WTC11 (cell line): Measurements from ENCODE around the gene ALKBH7. TPM values are rescaled to one million over a fixed set of nuclear protein-coding genes. Genes with fewer than 3 reads are reported as not detected.

Experiments
- ATAC-seq: fragments of 200-7000 bp; cut with Tn5 transposase; 2 replicates; pipeline ENCODE4 v1.10.0; 2021; ENCODE audit warnings: mild to moderate bottlenecking, moderate library complexity
- CTCF ChIA-PET: fragments of 300-600 bp; sonication (Branson Sonifier 250); formaldehyde crosslinking; loops from one replicate; lab custom pipeline; 2021; ENCODE audit warnings: antibody characterized with exemption; lab: Charles Lee
- POLR2A ChIA-PET: fragments of 350-600 bp; sonication (Branson Sonifier 250); formaldehyde crosslinking; loops from one replicate; lab custom pipeline; 2021; ENCODE audit warnings: antibody characterized with exemption; lab: Charles Lee
- DNase-seq: peaks from one replicate; pipeline ENCODE4 v3.0.0; 2021; ENCODE audit warnings: low spot score
- H3K27ac Mint-ChIP-seq: 2 replicates; pipeline ENCODE4 v1.8.0; 2021; ENCODE audit warnings: mixed read lengths
- H3K27me3 Mint-ChIP-seq: 2 replicates; pipeline ENCODE4 v1.8.0; 2021; ENCODE audit warnings: low read depth, mild to moderate bottlenecking, moderate library complexity, mixed read lengths
- H3K36me3 Mint-ChIP-seq: 2 replicates; pipeline ENCODE4 v1.8.0; 2021; ENCODE audit warnings: mixed read lengths
- H3K4me1 Mint-ChIP-seq: 2 replicates; pipeline ENCODE4 v1.8.0; 2022; ENCODE audit warnings: mixed read lengths
- H3K4me3 Mint-ChIP-seq: 2 replicates; pipeline ENCODE4 v1.8.0; 2021; ENCODE audit warnings: mild to moderate bottlenecking, moderate library complexity, mixed read lengths
- H3K9me3 Mint-ChIP-seq: 2 replicates; pipeline ENCODE4 v1.8.0; 2021; ENCODE audit warnings: mixed read lengths
- CREB1 ChIP-seq: sonication (generic); formaldehyde crosslinking; IDR thresholded peaks from 2 replicates; pipeline ENCODE4 v1.8.0; 2023; ENCODE audit warnings: mild to moderate bottlenecking, missing genetic modification reagents
- CTCF ChIP-seq: fragments of 200-600 bp; IDR thresholded peaks from 2 replicates; pipeline ENCODE4 v1.8.0; 2022; ENCODE audit warnings: antibody characterized with exemption
- EMX1 ChIP-seq: fragments of 250-450 bp; sonication (Bioruptor Pico); IDR thresholded peaks from 2 replicates; pipeline ENCODE4 v1.8.0; 2021; ENCODE audit warnings: mild to moderate bottlenecking
- GABPB1 ChIP-seq: sonication (generic); formaldehyde crosslinking; IDR thresholded peaks from 2 replicates; pipeline ENCODE4 v1.8.1; 2023; ENCODE audit warnings: mild to moderate bottlenecking, missing genetic modification reagents
- GTF2I ChIP-seq: fragments of 250-450 bp; sonication (Bioruptor Pico); conservative IDR thresholded peaks from 2 replicates; pipeline ENCODE4 v1.4.0; 2021; ENCODE audit warnings: mild to moderate bottlenecking
- HMGXB4 ChIP-seq: sonication (generic); formaldehyde crosslinking; IDR thresholded peaks from 2 replicates; pipeline ENCODE4 v1.8.1; 2023; ENCODE audit warnings: mild to moderate bottlenecking, moderate library complexity, missing genetic modification reagents
- IRF2 ChIP-seq: sonication (generic); formaldehyde crosslinking; IDR thresholded peaks from 2 replicates; pipeline ENCODE4 v1.8.0; 2022; ENCODE audit warnings: low read depth, missing genetic modification reagents, borderline replicate concordance
- NFYB ChIP-seq: sonication (generic); formaldehyde crosslinking; conservative IDR thresholded peaks from 2 replicates; pipeline ENCODE4 v1.8.0; 2022; ENCODE audit warnings: low read depth, missing genetic modification reagents
- SMAD4 ChIP-seq: sonication (generic); formaldehyde crosslinking; IDR thresholded peaks from 2 replicates; pipeline ENCODE4 v1.8.0; 2022; ENCODE audit warnings: mild to moderate bottlenecking, missing genetic modification reagents
- ZNF138 ChIP-seq: sonication (generic); formaldehyde crosslinking; conservative IDR thresholded peaks from 2 replicates; pipeline ENCODE4 v1.8.1; 2022; ENCODE audit warnings: mild to moderate bottlenecking, moderate library complexity, missing genetic modification reagents
- ZNF416 ChIP-seq: fragments of 250-450 bp; sonication (Bioruptor Pico); IDR thresholded peaks from 2 replicates; pipeline ENCODE4 v1.9.0; 2021; ENCODE audit warnings: mild to moderate bottlenecking, inconsistent platforms
- ZSCAN18 ChIP-seq: fragments of 250-450 bp; sonication (Bioruptor Pico); IDR thresholded peaks from 2 replicates; pipeline ENCODE4 v2.1.2; 2022; ENCODE audit warnings: mild to moderate bottlenecking, moderate library complexity
- total RNA-seq: library from RNA; stranded (reverse); gene quantifications from 3 replicates; pipeline ENCODE4 v1.2.3, GENCODE V29; 2021
- TF ChIP-seq, protein P1 (sequence below): fragments of 250-450 bp; sonication (Bioruptor Pico); IDR thresholded peaks from 2 replicates; pipeline ENCODE4 v1.9.0; 2021; ENCODE audit warnings: mild to moderate bottlenecking
- TF ChIP-seq, protein P2 (sequence below): sonication (generic); formaldehyde crosslinking; IDR thresholded peaks from 2 replicates; pipeline ENCODE4 v1.8.1; 2023; ENCODE audit warnings: mild to moderate bottlenecking, missing genetic modification reagents, borderline replicate concordance

Gene ALKBH7
- total RNA-seq, 1 experiment from 2014 or later = 96.4 TPM

DNA sequence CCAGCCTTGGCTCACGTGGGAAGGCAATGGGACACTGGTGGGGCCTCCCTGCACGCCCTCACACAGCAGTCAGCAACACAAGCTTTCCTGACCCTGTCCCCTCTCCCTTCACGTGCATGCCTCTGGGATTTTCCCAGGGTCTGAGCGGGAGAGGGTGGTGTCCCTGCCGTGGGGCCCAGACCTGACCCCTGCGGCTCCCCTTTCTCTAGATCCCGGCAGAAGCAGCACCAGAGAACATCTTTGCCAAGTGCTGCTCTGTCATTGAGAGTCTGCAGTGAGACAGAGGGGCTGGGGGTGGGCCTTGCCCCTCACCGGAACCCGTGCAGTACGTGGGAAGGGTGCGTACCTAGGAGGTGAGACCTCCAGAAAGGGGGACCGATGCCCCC is 39.5 kb downstream of the ALKBH7 start (continued):
- TF ChIP-seq ZSCAN18 (no peak), HMGXB4 (CRISPR knock-in tag) (no peak), GABPB1 (no peak)

GRCh38 chr19:6412447-6413091 is 40.0 kb downstream of the ALKBH7 start:
- H3K27ac Mint-ChIP-seq = no peak overlapping the region
- POLR2A ChIA-PET = interaction anchor here (1.0 to 1.3 kb wide), 3 partner anchors 13 to 34 kb away, joined by 3 to 4 read pairs (median 3); partner anchors contain the start of gene KHSRP
- TF ChIP-seq IRF2 (CRISPR knock-in tag) (no peak), CREB1 (CRISPR knock-in tag) (0 out of 2 replicates have a peak, but pooled peaks have one; percentile 18), ZNF416 (CRISPR knock-in tag) (peak; percentile 9; the same call in 1 of the 2 replicates), CTCF (peak; percentile 86), EMX1 (CRISPR knock-in tag) (no peak), ZNF138 (0 out of 2 replicates have a peak, but pooled peaks have one; percentile 1), NFYB (CRISPR knock-in tag) (no peak)
- TF ChIP-seq, protein P1, sequence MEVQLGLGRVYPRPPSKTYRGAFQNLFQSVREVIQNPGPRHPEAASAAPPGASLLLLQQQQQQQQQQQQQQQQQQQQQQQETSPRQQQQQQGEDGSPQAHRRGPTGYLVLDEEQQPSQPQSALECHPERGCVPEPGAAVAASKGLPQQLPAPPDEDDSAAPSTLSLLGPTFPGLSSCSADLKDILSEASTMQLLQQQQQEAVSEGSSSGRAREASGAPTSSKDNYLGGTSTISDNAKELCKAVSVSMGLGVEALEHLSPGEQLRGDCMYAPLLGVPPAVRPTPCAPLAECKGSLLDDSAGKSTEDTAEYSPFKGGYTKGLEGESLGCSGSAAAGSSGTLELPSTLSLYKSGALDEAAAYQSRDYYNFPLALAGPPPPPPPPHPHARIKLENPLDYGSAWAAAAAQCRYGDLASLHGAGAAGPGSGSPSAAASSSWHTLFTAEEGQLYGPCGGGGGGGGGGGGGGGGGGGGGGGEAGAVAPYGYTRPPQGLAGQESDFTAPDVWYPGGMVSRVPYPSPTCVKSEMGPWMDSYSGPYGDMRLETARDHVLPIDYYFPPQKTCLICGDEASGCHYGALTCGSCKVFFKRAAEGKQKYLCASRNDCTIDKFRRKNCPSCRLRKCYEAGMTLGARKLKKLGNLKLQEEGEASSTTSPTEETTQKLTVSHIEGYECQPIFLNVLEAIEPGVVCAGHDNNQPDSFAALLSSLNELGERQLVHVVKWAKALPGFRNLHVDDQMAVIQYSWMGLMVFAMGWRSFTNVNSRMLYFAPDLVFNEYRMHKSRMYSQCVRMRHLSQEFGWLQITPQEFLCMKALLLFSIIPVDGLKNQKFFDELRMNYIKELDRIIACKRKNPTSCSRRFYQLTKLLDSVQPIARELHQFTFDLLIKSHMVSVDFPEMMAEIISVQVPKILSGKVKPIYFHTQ (CRISPR knock-in tag) = 0 out of 2 replicates have a peak, but pooled peaks have one; percentile 15
- TF ChIP-seq, all 79 proteins: peak for 5
- Mint-ChIP-seq H3K4me1 (peaks cover 7% of the 10 kb centered on the region), H3K9me3 (no peaks in the 10 kb centered on the region), H3K36me3 (peaks cover 26% of the 10 kb centered on the region), H3K27me3 (no peaks in the 10 kb centered on the region), H3K4me3 (no peak overlapping the region)
- ATAC-seq = peak; percentile 88
- CTCF ChIA-PET = interaction anchor here (0.6 to 1.6 kb wide), 13 partner anchors 9 to 194 kb away, joined by 3 to 13 read pairs (median 4); partner anchors contain the start of genes ALKBH7, CLPP and KHSRP
- peak; percentile 87 for DNase-seq

DNA sequence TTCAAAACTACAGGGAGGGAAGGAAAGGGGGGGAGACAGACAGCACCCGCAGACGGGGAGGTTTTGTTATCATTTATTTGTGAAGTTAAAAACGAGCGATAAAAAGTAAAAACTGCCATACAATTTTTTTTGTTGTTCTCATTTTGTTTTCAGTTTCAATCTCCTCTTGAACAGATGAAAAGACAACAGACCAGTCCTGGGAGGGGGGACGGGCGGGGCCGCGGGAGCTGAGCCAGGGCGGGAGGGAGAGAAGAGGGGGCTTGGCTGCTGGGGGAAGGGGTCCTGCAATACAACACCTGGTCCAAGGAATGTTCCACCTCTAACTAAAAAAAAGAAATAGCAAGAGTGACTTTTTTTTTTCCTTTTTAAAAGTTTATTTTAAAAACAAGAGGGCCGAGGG is 40.7 kb downstream of the ALKBH7 start:
- TF ChIP-seq GTF2I (CRISPR knock-in tag) = no peak
- TF ChIP-seq SMAD4 (CRISPR knock-in tag) = no peak
- TF ChIP-seq, protein P2, sequence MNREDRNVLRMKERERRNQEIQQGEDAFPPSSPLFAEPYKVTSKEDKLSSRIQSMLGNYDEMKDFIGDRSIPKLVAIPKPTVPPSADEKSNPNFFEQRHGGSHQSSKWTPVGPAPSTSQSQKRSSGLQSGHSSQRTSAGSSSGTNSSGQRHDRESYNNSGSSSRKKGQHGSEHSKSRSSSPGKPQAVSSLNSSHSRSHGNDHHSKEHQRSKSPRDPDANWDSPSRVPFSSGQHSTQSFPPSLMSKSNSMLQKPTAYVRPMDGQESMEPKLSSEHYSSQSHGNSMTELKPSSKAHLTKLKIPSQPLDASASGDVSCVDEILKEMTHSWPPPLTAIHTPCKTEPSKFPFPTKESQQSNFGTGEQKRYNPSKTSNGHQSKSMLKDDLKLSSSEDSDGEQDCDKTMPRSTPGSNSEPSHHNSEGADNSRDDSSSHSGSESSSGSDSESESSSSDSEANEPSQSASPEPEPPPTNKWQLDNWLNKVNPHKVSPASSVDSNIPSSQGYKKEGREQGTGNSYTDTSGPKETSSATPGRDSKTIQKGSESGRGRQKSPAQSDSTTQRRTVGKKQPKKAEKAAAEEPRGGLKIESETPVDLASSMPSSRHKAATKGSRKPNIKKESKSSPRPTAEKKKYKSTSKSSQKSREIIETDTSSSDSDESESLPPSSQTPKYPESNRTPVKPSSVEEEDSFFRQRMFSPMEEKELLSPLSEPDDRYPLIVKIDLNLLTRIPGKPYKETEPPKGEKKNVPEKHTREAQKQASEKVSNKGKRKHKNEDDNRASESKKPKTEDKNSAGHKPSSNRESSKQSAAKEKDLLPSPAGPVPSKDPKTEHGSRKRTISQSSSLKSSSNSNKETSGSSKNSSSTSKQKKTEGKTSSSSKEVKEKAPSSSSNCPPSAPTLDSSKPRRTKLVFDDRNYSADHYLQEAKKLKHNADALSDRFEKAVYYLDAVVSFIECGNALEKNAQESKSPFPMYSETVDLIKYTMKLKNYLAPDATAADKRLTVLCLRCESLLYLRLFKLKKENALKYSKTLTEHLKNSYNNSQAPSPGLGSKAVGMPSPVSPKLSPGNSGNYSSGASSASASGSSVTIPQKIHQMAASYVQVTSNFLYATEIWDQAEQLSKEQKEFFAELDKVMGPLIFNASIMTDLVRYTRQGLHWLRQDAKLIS (CRISPR knock-in tag) = no peak
- ChIA-PET POLR2A (no interaction called here), CTCF (no interaction called here)
- H3K27me3 Mint-ChIP-seq = no peaks in the 10 kb centered on the region
- peaks cover 33% of the 10 kb centered on the region for H3K36me3 Mint-ChIP-seq
- no peak overlapping the region for H3K4me3 Mint-ChIP-seq
- DNase-seq = no peak
- ATAC-seq = no peak
- H3K27ac Mint-ChIP-seq = no peak overlapping the region
- peaks cover 7% of the 10 kb centered on the region for H3K4me1 Mint-ChIP-seq
- H3K9me3 Mint-ChIP-seq = no peaks in the 10 kb centered on the region
